K562 (cell line): ENCODE data around the gene PADI1. TPM values are rescaled to one million over a fixed set of nuclear protein-coding genes. Genes with fewer than 3 reads are reported as not detected.
A peak's percentile ranks its signal among the peaks of the same experiment; 100 is the strongest.

Source experiments
- ATAC-seq: fragments of 200-7000 bp; cut with Tn5 transposase; 3 replicates; pipeline ENCODE4 v1.9.1; 2020; ENCODE audit warnings: moderate library complexity
- BruUV-seq: library from RNA; stranded (reverse); fragments of 400-500 nt; replicated peaks from 2 replicates; lab custom pipeline; 2021; lab: Mats Ljungman, UMichigan
- CTCF ChIA-PET: fragments of 300-600 bp; formaldehyde crosslinking; extraction: SDS; loops from one replicate; lab custom pipeline; 2021; ENCODE audit warnings: low intra/inter-chr PET ratio; lab: Yijun Ruan, JAX
- POLR2A ChIA-PET: fragments of 300-600, 350-650 bp; sonication (Branson Sonifier 250); formaldehyde crosslinking; extraction: SDS; loops from one replicate; lab custom pipeline; 2021; ENCODE audit warnings: antibody characterized with exemption, inconsistent platforms; lab: Yijun Ruan, JAX
- DNase-seq, 4 experiments: peaks; one replicate each; pipeline versions ENCODE4 v3.0.0 to v3.0.0-alpha.2; 2011 to 2018; ENCODE audit warnings: low spot score in 3 of 4, mixed read lengths in 3 of 4; ENCODE audit errors: extremely low read depth in 1 of 4
- FAIRE-seq: peaks from 2 replicates; lab custom pipeline; 2011; peaks lifted over from hg19 to GRCh38; lab: Jason Lieb, UNC
- H2AFZ ChIP-seq: 2 replicates; pipeline ENCODE4 v1.6.0; 2011; ENCODE audit warnings: low read depth, low read length, control low read depth, inconsistent platforms
- H3K27ac ChIP-seq: fragments of 200-600 bp; 3 replicates; pipeline ENCODE4 v1.8.0; 2011; ENCODE audit warnings: low read depth, mild to moderate bottlenecking, control low read depth, inconsistent platforms, low read length, moderate library complexity, mixed read lengths; ENCODE audit errors: extremely low read depth
- H3K27me3 ChIP-seq, 2 experiments: fragments of 300-600 bp in 1 of 2; 2 replicates in 1 of 2; 3 replicates in 1 of 2; pipeline versions ENCODE4 v1.6.0 to v1.8.0; 2011; ENCODE audit warnings: inconsistent platforms in 2 of 2, low read length in 2 of 2, mild to moderate bottlenecking in 1 of 2, mixed read lengths in 1 of 2, moderate library complexity in 1 of 2; ENCODE audit not compliant: control insufficient read depth in 2 of 2, insufficient read depth in 2 of 2
- H3K36me3 ChIP-seq: fragments of 300-600 bp; 3 replicates; pipeline ENCODE4 v1.8.0; 2011; ENCODE audit warnings: mild to moderate bottlenecking, low read length, inconsistent platforms; ENCODE audit not compliant: control insufficient read depth, insufficient read depth
- H3K4me1 ChIP-seq, 2 experiments: fragments of 200-600 bp in 1 of 2; replicated peaks in 1 of 2; 2 replicates in 1 of 2; 3 replicates in 1 of 2; pipeline versions ENCODE4 v1.5.1 to v1.8.0; 2011; ENCODE audit warnings: inconsistent platforms in 2 of 2, low read length in 2 of 2, mild to moderate bottlenecking in 1 of 2, mixed read lengths in 1 of 2, moderate library complexity in 1 of 2; ENCODE audit not compliant: control insufficient read depth in 2 of 2, insufficient read depth in 2 of 2
- H3K4me2 ChIP-seq: 2 replicates; pipeline ENCODE4 v1.6.1; 2011; ENCODE audit warnings: low read length, control low read depth, inconsistent platforms, mixed read lengths; ENCODE audit not compliant: insufficient read depth
- H3K4me3 ChIP-seq: fragments of 200-600 bp; sonication (generic), shearing (Covaris generic); 2 replicates; pipeline ENCODE4 v1.5.1; 2016; ENCODE audit warnings: control low read depth, inconsistent platforms
- H3K79me2 ChIP-seq: fragments of 200-600 bp; 3 replicates; pipeline ENCODE4 v1.8.0; 2011; ENCODE audit warnings: low read length, inconsistent platforms; ENCODE audit not compliant: control insufficient read depth, insufficient read depth
- H3K9ac ChIP-seq, 2 experiments: 2 replicates each; pipeline versions ENCODE4 v1.6.0 to v1.6.1; 2011; ENCODE audit warnings: low read depth in 2 of 2, low read length in 2 of 2, control low read depth in 1 of 2, inconsistent platforms in 1 of 2, mild to moderate bottlenecking in 1 of 2, mixed read lengths in 1 of 2; ENCODE audit not compliant: insufficient read depth in 1 of 2
- H3K9me1 ChIP-seq: one replicate; pipeline ENCODE4 v1.6.0; 2011; ENCODE audit warnings: inconsistent platforms, mild to moderate bottlenecking, low read length, moderate library complexity; ENCODE audit not compliant: control insufficient read depth, insufficient read depth
- H3K9me3 ChIP-seq: replicated peaks from 2 replicates; pipeline ENCODE4 v1.5.1; 2011; ENCODE audit warnings: low read depth, low read length, inconsistent platforms; ENCODE audit not compliant: control insufficient read depth, insufficient read depth
- H4K20me1 ChIP-seq: replicated peaks from 2 replicates; pipeline ENCODE4 v1.6.1; 2011; ENCODE audit warnings: low read length, inconsistent platforms, mixed read lengths; ENCODE audit not compliant: control insufficient read depth, insufficient read depth
- BHLHE40 ChIP-seq: IDR thresholded peaks from 2 replicates; pipeline ENCODE4 v1.6.1; 2011; ENCODE audit warnings: low read length, improper control_type of control experiment
- CEBPB ChIP-seq: fragments of 450-650 bp; IDR thresholded peaks from 2 replicates; pipeline ENCODE4 v1.6.1; 2016; ENCODE audit warnings: missing genetic modification characterization, missing compliant biosample characterization
- E4F1 ChIP-seq: fragments of 250-450 bp; sonication (Bioruptor Pico); IDR thresholded peaks from 2 replicates; pipeline ENCODE4 v1.5.0; 2021; ENCODE audit warnings: mild to moderate bottlenecking, borderline replicate concordance
- HDAC1 ChIP-seq, 2 experiments: fragments of 450-650 bp; IDR thresholded peaks; 2 replicates each; pipeline ENCODE4 v1.6.1; 2016 to 2017; ENCODE audit warnings: inconsistent platforms in 1 of 2, mild to moderate bottlenecking in 1 of 2, moderate library complexity in 1 of 2
- MCM5 ChIP-seq: fragments of 450-650 bp; IDR thresholded peaks from 2 replicates; pipeline ENCODE4 v1.6.1; 2016; ENCODE audit warnings: low read depth
- MEF2D ChIP-seq: conservative IDR thresholded peaks from 2 replicates; pipeline ENCODE4 v1.6.1; 2016; ENCODE audit warnings: low read depth, missing genetic modification characterization, missing compliant biosample characterization
- NFIC ChIP-seq: fragments of 450-650 bp; IDR thresholded peaks from 2 replicates; pipeline ENCODE4 v1.6.1; 2017; ENCODE audit warnings: mild to moderate bottlenecking, inconsistent platforms
- NUFIP1 ChIP-seq: fragments of 450-650 bp; IDR thresholded peaks from 2 replicates; pipeline ENCODE4 v1.6.1; 2018; ENCODE audit not compliant: partially characterized antibody
- RCOR1 ChIP-seq, 2 experiments: IDR thresholded peaks; 2 replicates each; pipeline ENCODE4 v1.6.1; 2012; ENCODE audit warnings: low read depth in 2 of 2, low read length in 2 of 2, borderline replicate concordance in 1 of 2, improper control_type of control experiment in 1 of 2
- STAT5A ChIP-seq: IDR thresholded peaks from 2 replicates; pipeline ENCODE4 v1.6.1; 2012; ENCODE audit warnings: low read length, inconsistent platforms, borderline replicate concordance
- TAF15 ChIP-seq: fragments of 200-400 bp; formaldehyde crosslinking; IDR thresholded peaks from 2 replicates; pipeline ENCODE4 v1.6.1; 2017; ENCODE audit warnings: mild to moderate bottlenecking, low read depth, low read length, moderate library complexity
- ZNF212 ChIP-seq: fragments of 450-650 bp; formaldehyde crosslinking; IDR thresholded peaks from 2 replicates; pipeline ENCODE4 v1.4.0; 2020; ENCODE audit warnings: mild to moderate bottlenecking
- ZNF77 ChIP-seq: fragments of 250-450 bp; sonication (Bioruptor Pico); IDR thresholded peaks from 2 replicates; pipeline ENCODE4 v1.5.0; 2020
- WGBS: fragments of 100-300 bp; shearing (Covaris generic); methylation state at CpG from one replicate; pipeline ENCODE4 v1.1.6; 2016; ENCODE audit warnings: low coverage, mixed read lengths; ENCODE audit not compliant: insufficient coverage; ENCODE audit errors: missing lambda C conversion rate; 5-methylcytosine and 5-hydroxymethylcytosine counted together
- in situ Hi-C: fragments of 300-500 bp; cut with MboI; formaldehyde crosslinking; loops from 4 replicates; pipeline ENCODE4 v1.15.0; 2018; ENCODE audit warnings: inconsistent platforms, mixed read lengths
- intact Hi-C: fragments of 100-400 bp; cut with micrococcal nuclease; formaldehyde crosslinking; loops from 2 replicates; pipeline ENCODE4 v1.14.2; 2022
- polyA plus RNA-seq, 8 experiments: library from polyadenylated mRNA; depleted of rRNA in 4 of 8; stranded (reverse) in 5 of 8; unstranded in 3 of 8; fragments of >200 nt; fragmentation: Nextera tagmentation in 2 of 8; fragmentation: Illumina TruSeq in 1 of 8; extraction: Ambion mirVana in 2 of 8; extraction: Trizol in 1 of 8; gene quantifications; 2 replicates each; pipeline versions ENCODE4 v1.2.1 to v1.2.3, GENCODE V29; 2011 to 2014; ENCODE audit warnings: inconsistent platforms in 1 of 8, missing spikeins in 1 of 8
- total RNA-seq, 7 experiments: library from RNA; depleted of rRNA in 6 of 7; stranded (reverse); fragments of >200 nt in 6 of 7; fragmentation: Illumina TruSeq in 2 of 7; extraction: Trizol in 2 of 7; gene quantifications; 2 replicates each; pipeline versions ENCODE4 v1.2.1 to v1.2.3, GENCODE V29; 2011 to 2021; ENCODE audit warnings: low replicate concordance in 1 of 7
- TF ChIP-seq, protein P1 (sequence below), 3 experiments: IDR thresholded peaks in 2 of 3; conservative IDR thresholded peaks in 1 of 3; 2 replicates each; pipeline ENCODE4 v1.5.1; 2011 to 2012; ENCODE audit warnings: low read length in 3 of 3, mild to moderate bottlenecking in 3 of 3, control low read depth in 2 of 3, improper control_type of control experiment in 1 of 3, inconsistent platforms in 1 of 3, low read depth in 1 of 3, mixed read lengths in 1 of 3, moderate library complexity in 1 of 3; ENCODE audit not compliant: insufficient read depth in 2 of 3

PADI1 gene
- total and polyA plus RNA-seq, 9 of the 15 experiments (the other 6 are each of a cell fraction or from before 2014, with no cell fraction given), result not detected

DNA sequence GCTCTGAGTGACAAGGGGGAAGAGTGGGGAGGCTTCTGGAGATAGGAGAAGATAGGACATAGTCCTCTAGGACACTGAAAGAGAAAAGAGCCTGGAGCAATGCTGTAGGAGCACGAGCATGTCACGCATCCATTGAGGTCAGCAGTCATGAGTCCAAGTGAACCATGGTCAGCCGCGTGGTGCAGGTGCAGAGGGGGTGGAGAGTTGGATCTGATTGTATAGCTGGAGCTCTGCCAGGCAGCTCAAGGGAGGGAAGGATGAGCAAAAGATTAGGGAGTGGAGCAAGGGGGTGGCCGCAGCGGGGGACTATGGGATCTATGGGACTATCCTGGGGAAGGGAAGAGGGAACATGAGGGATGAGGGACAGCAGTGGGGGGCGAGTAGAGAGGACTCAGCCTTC is 14.0 kb downstream of the PADI1 start:
- no peak; the same call in 2 of the 3 replicates for ATAC-seq
- POLR2A ChIA-PET, result no interaction called here
- no peak overlapping the region for H3K27ac ChIP-seq
- H2AFZ ChIP-seq, result no peak overlapping the region
- no peaks in the 10 kb centered on the region for H3K9me1 ChIP-seq
- peaks cover 7% of the 10 kb centered on the region for H4K20me1 ChIP-seq
- BruUV-seq, result no TSS peak
- under 1% methylated on average over 7 of the region's 7 CpGs for whole genome bisulfite sequencing
- TF ChIP-seq NFIC (peak; percentile 62), MCM5 (no peak), CEBPB (tag) (no peak), BHLHE40 (0 out of 2 replicates have a peak, but pooled peaks have one; percentile 13), MEF2D (tag) (no peak), ZNF212 (no peak), TAF15 (no peak)
- TF ChIP-seq, all 486 proteins: peak for 2
- FAIRE-seq, result no peak
- Histone ChIP-seq H3K27me3 (peaks cover 10 to 63% of the 10 kb centered on the region in 2 experiments; a peak in 4 of 5 replicates), H3K9ac (no peak overlapping the region), H3K4me3 (no peak overlapping the region), H3K79me2 (no peaks in the 10 kb centered on the region), H3K9me3 (no peaks in the 10 kb centered on the region), H3K36me3 (no peaks in the 10 kb centered on the region), H3K4me2 (no peak overlapping the region), H3K4me1 (no peaks in the 10 kb centered on the region)
- in situ Hi-C loops (no loop called here), intact Hi-C loops (no loop called here)
- no peak for DNase-seq
- CTCF ChIA-PET, result no interaction called here

- no peaks in the 10 kb centered on the region for H3K9me1 ChIP-seq
- H3K4me3 ChIP-seq, result no peak overlapping the region
- H2AFZ ChIP-seq, result no peak overlapping the region
- H3K9ac ChIP-seq, result no peak overlapping the region
- no peaks in the 10 kb centered on the region for H3K9me3 ChIP-seq
- intact Hi-C loops, result no loop called here
- WGBS, result 0% methylated on average over 3 of the region's 3 CpGs
- no peaks in the 10 kb centered on the region for H3K36me3 ChIP-seq
- no peaks in the 10 kb centered on the region for H3K79me2 ChIP-seq
- POLR2A ChIA-PET, result no interaction called here
- no TSS peak for BruUV-seq
- H3K4me2 ChIP-seq, result no peak overlapping the region
- no peak for FAIRE-seq
- peaks cover 9% of the 10 kb centered on the region for H4K20me1 ChIP-seq
- in situ Hi-C loops, result no loop called here
- H3K27ac ChIP-seq, result no peak overlapping the region
- H3K4me1 ChIP-seq, result no peaks in the 10 kb centered on the region
- no peak for DNase-seq
- CTCF ChIA-PET, result no interaction called here
- H3K27me3 ChIP-seq, result peaks cover 6 to 61% of the 10 kb centered on the region in 2 experiments; a peak in 2 of 5 replicates
- ATAC-seq, result no peak
- TF ChIP-seq ZNF77 (CRISPR knock-in tag) (no peak), STAT5A (no peak), NUFIP1 (no peak), HDAC1 (IDR thresholded peaks at IDR 0.05) (no peak), E4F1 (CRISPR knock-in tag) (no peak), RCOR1 (IDR thresholded peaks at IDR 0.05; ENCODE audit: borderline replicate concordance in 1 of 2, low read depth in 2 of 2, low read length in 2 of 2) (no peak)
- TF ChIP-seq, protein P1, sequence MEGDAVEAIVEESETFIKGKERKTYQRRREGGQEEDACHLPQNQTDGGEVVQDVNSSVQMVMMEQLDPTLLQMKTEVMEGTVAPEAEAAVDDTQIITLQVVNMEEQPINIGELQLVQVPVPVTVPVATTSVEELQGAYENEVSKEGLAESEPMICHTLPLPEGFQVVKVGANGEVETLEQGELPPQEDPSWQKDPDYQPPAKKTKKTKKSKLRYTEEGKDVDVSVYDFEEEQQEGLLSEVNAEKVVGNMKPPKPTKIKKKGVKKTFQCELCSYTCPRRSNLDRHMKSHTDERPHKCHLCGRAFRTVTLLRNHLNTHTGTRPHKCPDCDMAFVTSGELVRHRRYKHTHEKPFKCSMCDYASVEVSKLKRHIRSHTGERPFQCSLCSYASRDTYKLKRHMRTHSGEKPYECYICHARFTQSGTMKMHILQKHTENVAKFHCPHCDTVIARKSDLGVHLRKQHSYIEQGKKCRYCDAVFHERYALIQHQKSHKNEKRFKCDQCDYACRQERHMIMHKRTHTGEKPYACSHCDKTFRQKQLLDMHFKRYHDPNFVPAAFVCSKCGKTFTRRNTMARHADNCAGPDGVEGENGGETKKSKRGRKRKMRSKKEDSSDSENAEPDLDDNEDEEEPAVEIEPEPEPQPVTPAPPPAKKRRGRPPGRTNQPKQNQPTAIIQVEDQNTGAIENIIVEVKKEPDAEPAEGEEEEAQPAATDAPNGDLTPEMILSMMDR (IDR thresholded peaks at IDR 0.05 in 2 of 3, conservative IDR thresholded peaks at IDR 0.05 in 1 of 3; ENCODE audit: insufficient read depth in 2 of 3, low read depth in 1 of 3, low read length in 3 of 3), result no peak
These were observed 15.4 kb downstream of the PADI1 start for GRCh38 chr1:17220287-17220686.
